ENCODE data around the gene SMIM27.

Gene SMIM27

DNA sequence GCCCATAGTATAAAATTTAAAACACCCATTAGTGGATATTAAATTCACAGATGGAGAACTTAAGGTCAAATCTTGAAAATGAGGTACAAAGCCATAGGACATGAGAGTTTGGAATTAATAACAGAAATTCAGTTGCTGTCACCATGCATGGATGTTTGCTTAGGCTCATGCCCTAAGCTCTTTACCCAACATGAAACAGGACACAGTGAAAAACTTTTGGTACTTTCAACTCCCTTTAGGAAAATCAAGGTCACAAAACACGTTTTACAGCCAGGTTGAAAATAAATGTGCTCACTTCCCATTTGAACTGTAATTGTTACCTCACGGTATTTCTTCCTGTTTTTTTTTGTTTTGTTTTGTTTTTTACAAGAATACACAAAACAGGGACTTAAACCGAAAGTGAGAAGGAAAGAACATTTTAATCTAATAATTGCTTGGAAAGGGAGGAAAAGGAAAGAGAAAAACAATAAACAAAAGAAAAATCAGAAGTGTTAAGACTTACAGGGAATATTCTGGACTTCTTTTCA lies 6.3 kb downstream of the SMIM27 start:
- Histone ChIP-seq H3K36me3 (ENCODE audit: insufficient read depth, low read length) (peaks cover 15% of the 10 kb centered on the region; the same call in 1 of the 2 replicates), H3K79me2 (ENCODE audit: insufficient read depth, low read length) (peaks cover 10% of the 10 kb centered on the region; the same call in 1 of the 2 replicates), H3K4me3 (ENCODE audit: low read depth, low read length, poor library complexity, severe bottlenecking) (no peak overlapping the region), H3K9me2 (ENCODE audit: low read depth, low read length) (no peaks in the 10 kb centered on the region), H3K9ac (ENCODE audit: low read length) (no peak overlapping the region), H2AFZ (ENCODE audit: low read length) (no peak overlapping the region), H3K27me3 (ENCODE audit: insufficient read depth, low read length) (no peaks in the 10 kb centered on the region), H4K20me1 (ENCODE audit: insufficient read depth, low read length) (no peaks in the 10 kb centered on the region), H3K27ac (ENCODE audit: low read depth, low read length, poor library complexity, severe bottlenecking) (no peak overlapping the region), H3K9me3 (ENCODE audit: low read length) (no peaks in the 10 kb centered on the region), H3K4me1 (ENCODE audit: insufficient read depth, low read length, severe bottlenecking) (peaks cover 17% of the 10 kb centered on the region), H3K4me2 (ENCODE audit: low read length) (no peak overlapping the region), H3F3A (ENCODE audit: insufficient read depth, low read length) (no peaks in the 10 kb centered on the region)
- TF ChIP-seq EZH2 (IDR thresholded peaks at IDR 0.05; ENCODE audit: borderline replicate concordance, low read length) = no peak
- TF ChIP-seq, protein P1, sequence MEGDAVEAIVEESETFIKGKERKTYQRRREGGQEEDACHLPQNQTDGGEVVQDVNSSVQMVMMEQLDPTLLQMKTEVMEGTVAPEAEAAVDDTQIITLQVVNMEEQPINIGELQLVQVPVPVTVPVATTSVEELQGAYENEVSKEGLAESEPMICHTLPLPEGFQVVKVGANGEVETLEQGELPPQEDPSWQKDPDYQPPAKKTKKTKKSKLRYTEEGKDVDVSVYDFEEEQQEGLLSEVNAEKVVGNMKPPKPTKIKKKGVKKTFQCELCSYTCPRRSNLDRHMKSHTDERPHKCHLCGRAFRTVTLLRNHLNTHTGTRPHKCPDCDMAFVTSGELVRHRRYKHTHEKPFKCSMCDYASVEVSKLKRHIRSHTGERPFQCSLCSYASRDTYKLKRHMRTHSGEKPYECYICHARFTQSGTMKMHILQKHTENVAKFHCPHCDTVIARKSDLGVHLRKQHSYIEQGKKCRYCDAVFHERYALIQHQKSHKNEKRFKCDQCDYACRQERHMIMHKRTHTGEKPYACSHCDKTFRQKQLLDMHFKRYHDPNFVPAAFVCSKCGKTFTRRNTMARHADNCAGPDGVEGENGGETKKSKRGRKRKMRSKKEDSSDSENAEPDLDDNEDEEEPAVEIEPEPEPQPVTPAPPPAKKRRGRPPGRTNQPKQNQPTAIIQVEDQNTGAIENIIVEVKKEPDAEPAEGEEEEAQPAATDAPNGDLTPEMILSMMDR (IDR thresholded peaks at IDR 0.05; ENCODE audit: low read length) = no peak

DNA sequence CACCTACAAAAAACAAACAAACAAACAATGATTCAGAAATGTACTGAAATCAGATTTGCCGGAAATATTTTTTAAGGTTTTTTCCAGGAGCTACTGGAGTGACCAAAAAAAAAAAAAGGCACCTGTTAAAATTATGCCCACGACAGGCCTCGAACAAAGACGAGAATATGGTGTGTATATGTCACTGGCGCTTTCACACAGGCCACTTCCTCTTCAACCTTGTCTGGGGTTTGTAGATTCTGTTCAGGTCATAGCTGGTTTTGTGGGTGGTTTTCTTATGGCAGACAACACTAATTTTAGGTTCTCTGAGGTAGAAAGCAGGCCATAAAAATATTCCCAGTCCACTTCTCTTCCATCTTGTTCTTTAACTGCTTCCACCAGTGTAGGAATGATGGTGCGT lies 13.8 kb downstream of the SMIM27 start:
- no peak overlapping the region for H3K4me2 ChIP-seq (ENCODE audit: low read length)
- no peaks in the 10 kb centered on the region for H3F3A ChIP-seq (ENCODE audit: insufficient read depth, low read length)
- TF ChIP-seq EZH2 (IDR thresholded peaks at IDR 0.05; ENCODE audit: borderline replicate concordance, low read length) = no peak
- TF ChIP-seq, protein P1 (IDR thresholded peaks at IDR 0.05; ENCODE audit: low read length) = no peak
- H3K9ac ChIP-seq (ENCODE audit: low read length) = no peak overlapping the region
- H3K79me2 ChIP-seq (ENCODE audit: insufficient read depth, low read length) = peaks cover 13% of the 10 kb centered on the region
- H3K27ac ChIP-seq (ENCODE audit: low read depth, low read length, poor library complexity, severe bottlenecking) = no peak overlapping the region
- H3K9me3 ChIP-seq (ENCODE audit: low read length) = no peaks in the 10 kb centered on the region
- H3K27me3 ChIP-seq (ENCODE audit: insufficient read depth, low read length) = no peaks in the 10 kb centered on the region
- H3K36me3 ChIP-seq (ENCODE audit: insufficient read depth, low read length) = peaks cover 45% of the 10 kb centered on the region
- no peak overlapping the region for H2AFZ ChIP-seq (ENCODE audit: low read length)
- H3K4me1 ChIP-seq (ENCODE audit: insufficient read depth, low read length, severe bottlenecking) = peaks cover 8% of the 10 kb centered on the region
- H3K9me2 ChIP-seq (ENCODE audit: low read depth, low read length) = no peaks in the 10 kb centered on the region
- no peaks in the 10 kb centered on the region for H4K20me1 ChIP-seq (ENCODE audit: insufficient read depth, low read length)
- H3K4me3 ChIP-seq (ENCODE audit: low read depth, low read length, poor library complexity, severe bottlenecking) = no peak overlapping the region

DNA sequence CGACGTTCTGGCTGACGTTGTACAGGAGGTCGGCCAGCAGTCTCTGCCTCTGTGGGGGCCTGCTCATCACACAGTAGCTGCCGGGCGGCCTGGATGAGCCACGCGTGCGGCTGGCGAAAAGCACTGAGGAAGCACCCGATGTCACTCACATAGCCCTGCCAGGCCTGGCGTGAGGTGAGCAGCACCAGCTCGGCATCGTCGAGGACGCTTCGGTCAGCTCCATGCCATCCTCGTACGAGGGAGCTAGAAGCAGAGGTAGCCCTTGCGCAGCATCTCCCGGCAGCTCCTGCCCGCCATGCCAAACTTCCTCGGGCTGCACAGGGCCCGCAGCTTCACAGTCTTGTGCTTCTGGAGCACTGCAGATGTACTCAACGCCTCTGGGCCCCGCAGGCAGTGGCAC lies 14.6 kb downstream of the SMIM27 start:
- H4K20me1 ChIP-seq (ENCODE audit: insufficient read depth, low read length) = no peaks in the 10 kb centered on the region
- no peak overlapping the region for H3K27ac ChIP-seq (ENCODE audit: low read depth, low read length, poor library complexity, severe bottlenecking)
- peaks cover 21% of the 10 kb centered on the region for H3K79me2 ChIP-seq (ENCODE audit: insufficient read depth, low read length)

More for the DNA sequence above, 14.6 kb downstream of the SMIM27 start:
- no peak overlapping the region for H2AFZ ChIP-seq (ENCODE audit: low read length)
- H3K9me3 ChIP-seq (ENCODE audit: low read length) = no peaks in the 10 kb centered on the region
- H3K27me3 ChIP-seq (ENCODE audit: insufficient read depth, low read length) = no peaks in the 10 kb centered on the region
- peaks cover 46% of the 10 kb centered on the region for H3K36me3 ChIP-seq (ENCODE audit: insufficient read depth, low read length)
- peaks cover 16% of the 10 kb centered on the region for H3K4me1 ChIP-seq (ENCODE audit: insufficient read depth, low read length, severe bottlenecking)
- no peaks in the 10 kb centered on the region for H3K9me2 ChIP-seq (ENCODE audit: low read depth, low read length)
- no peak overlapping the region for H3K4me3 ChIP-seq (ENCODE audit: low read depth, low read length, poor library complexity, severe bottlenecking)
- no peak for TF ChIP-seq EZH2 (IDR thresholded peaks at IDR 0.05; ENCODE audit: borderline replicate concordance, low read length)
- TF ChIP-seq, protein P1 (IDR thresholded peaks at IDR 0.05; ENCODE audit: low read length) = no peak
- H3K4me2 ChIP-seq (ENCODE audit: low read length) = no peak overlapping the region
- no peaks in the 10 kb centered on the region for H3F3A ChIP-seq (ENCODE audit: insufficient read depth, low read length)
- H3K9ac ChIP-seq (ENCODE audit: low read length) = no peak overlapping the region
